ENCODE results near the gene RTL10.

- TF ChIP-seq, protein P1, sequence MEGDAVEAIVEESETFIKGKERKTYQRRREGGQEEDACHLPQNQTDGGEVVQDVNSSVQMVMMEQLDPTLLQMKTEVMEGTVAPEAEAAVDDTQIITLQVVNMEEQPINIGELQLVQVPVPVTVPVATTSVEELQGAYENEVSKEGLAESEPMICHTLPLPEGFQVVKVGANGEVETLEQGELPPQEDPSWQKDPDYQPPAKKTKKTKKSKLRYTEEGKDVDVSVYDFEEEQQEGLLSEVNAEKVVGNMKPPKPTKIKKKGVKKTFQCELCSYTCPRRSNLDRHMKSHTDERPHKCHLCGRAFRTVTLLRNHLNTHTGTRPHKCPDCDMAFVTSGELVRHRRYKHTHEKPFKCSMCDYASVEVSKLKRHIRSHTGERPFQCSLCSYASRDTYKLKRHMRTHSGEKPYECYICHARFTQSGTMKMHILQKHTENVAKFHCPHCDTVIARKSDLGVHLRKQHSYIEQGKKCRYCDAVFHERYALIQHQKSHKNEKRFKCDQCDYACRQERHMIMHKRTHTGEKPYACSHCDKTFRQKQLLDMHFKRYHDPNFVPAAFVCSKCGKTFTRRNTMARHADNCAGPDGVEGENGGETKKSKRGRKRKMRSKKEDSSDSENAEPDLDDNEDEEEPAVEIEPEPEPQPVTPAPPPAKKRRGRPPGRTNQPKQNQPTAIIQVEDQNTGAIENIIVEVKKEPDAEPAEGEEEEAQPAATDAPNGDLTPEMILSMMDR (IDR thresholded peaks at IDR 0.05; ENCODE audit: borderline replicate concordance, extremely low read depth, low read length, poor library complexity, severe bottlenecking) = no peak
- no peak for TF ChIP-seq EZH2 (IDR thresholded peaks at IDR 0.05; ENCODE audit: borderline replicate concordance, low read depth, low read length, severe bottlenecking)
These were observed 29.7 kb upstream of the RTL10 start for GRCh38 chr22:19884161-19884953.
